Cardiac muscle cell (in vitro differentiated cells and primary cell): ENCODE data around the gene WDR43. TPM values are rescaled to one million over a fixed set of nuclear protein-coding genes. Genes with fewer than 3 reads are reported as not detected.
A peak's percentile ranks its signal among the peaks of the same experiment; 100 is the strongest.

ENCODE experiments used
- DNase-seq, 2 donors: peaks; one replicate each; pipeline versions ENCODE4 v3.0.0 to v3.0.0-alpha.2; 2010 to 2017; ENCODE audit warnings: low read depth in 1 of 2, low spot score in 1 of 2
- H3K27ac ChIP-seq: fragments of 200-600 bp; sonication (generic); 2 replicates; pipeline ENCODE4 v1.5.1; 2016
- H3K27me3 ChIP-seq: fragments of 200-600 bp; sonication (generic); 2 replicates; pipeline ENCODE4 v1.6.0; 2016; ENCODE audit warnings: control low read depth
- H3K36me3 ChIP-seq: fragments of 200-600 bp; sonication (generic); 2 replicates; pipeline ENCODE4 v1.5.1; 2016; ENCODE audit warnings: control low read depth
- H3K4me1 ChIP-seq: fragments of 200-600 bp; sonication (generic); 2 replicates; pipeline ENCODE4 v1.8.1; 2017; ENCODE audit warnings: low read depth, mild to moderate bottlenecking, mixed run types
- H3K4me3 ChIP-seq: fragments of 200-600 bp; sonication (generic); 2 replicates; pipeline ENCODE4 v1.5.1; 2016; ENCODE audit warnings: mild to moderate bottlenecking
- H3K9me3 ChIP-seq: fragments of 200-600 bp; sonication (generic); 2 replicates; pipeline ENCODE4 v1.5.1; 2017; ENCODE audit warnings: low read depth, mild to moderate bottlenecking, control low read depth
- CTCF ChIP-seq: IDR thresholded peaks from 2 replicates; pipeline ENCODE4 v1.5.1; 2012; ENCODE audit warnings: low read depth, mild to moderate bottlenecking, low read length
- polyA plus RNA-seq: library from polyadenylated mRNA; unstranded; fragments of >200 nt; fragmentation: Nextera tagmentation; extraction: Ambion mirVana; gene quantifications from 2 replicates; pipeline ENCODE4 v1.2.1, GENCODE V29; 2016
- total RNA-seq: library from RNA; depleted of rRNA; stranded (reverse); fragments of >200 nt; gene quantifications from 2 replicates; pipeline ENCODE4 v1.2.3, GENCODE V29; 2016

The WDR43 gene
- total and polyA plus RNA-seq, 2 experiments from 2014 or later, result 16.9 to 34.1 TPM

- TF ChIP-seq CTCF, result no peak
- Histone ChIP-seq H3K27me3 (no peaks in the 10 kb centered on the region), H3K4me3 (no peak overlapping the region), H3K4me1 (no peaks in the 10 kb centered on the region), H3K27ac (no peak overlapping the region), H3K9me3 (no peaks in the 10 kb centered on the region), H3K36me3 (peaks cover 32% of the 10 kb centered on the region)
- DNase-seq, result no peak
These were observed 15.3 kb downstream of the WDR43 start for GRCh38 chr2:28909655-28910353.

- DNase-seq, result peak in 1 of 2 donors; percentile 87
- H3K36me3 ChIP-seq, result peaks cover 32% of the 10 kb centered on the region
- H3K27me3 ChIP-seq, result no peaks in the 10 kb centered on the region
- H3K4me3 ChIP-seq, result no peak overlapping the region
- H3K9me3 ChIP-seq, result no peaks in the 10 kb centered on the region
- no peak for TF ChIP-seq CTCF
- no peak overlapping the region for H3K27ac ChIP-seq
- no peaks in the 10 kb centered on the region for H3K4me1 ChIP-seq
These were observed 21.5 kb downstream of the WDR43 start for GRCh38 chr2:28915939-28916338.

DNA sequence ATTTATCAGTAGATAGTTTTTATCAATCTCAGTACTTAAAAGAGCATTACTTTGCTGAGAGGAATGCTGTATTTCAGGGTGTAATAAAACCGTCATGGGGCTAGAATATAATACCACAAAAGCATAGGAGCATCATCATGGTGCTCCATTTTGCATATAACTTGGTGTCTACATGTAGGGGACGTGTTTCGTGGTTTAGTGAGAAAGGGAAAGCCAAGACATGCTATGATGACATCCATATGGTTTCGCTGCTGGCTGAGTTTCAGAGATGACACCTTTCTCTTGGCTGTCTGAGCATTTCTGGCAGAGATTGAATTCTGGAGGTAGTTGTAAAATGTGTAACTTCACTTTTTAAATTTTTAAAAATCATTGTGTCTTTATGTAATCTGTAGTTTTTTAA lies 32.4 kb downstream of the WDR43 start:
- peak in 1 of 2 donors; percentile 25 for DNase-seq
- H3K36me3 ChIP-seq, result peaks cover 72% of the 10 kb centered on the region
- H3K27ac ChIP-seq, result no peak overlapping the region
- H3K9me3 ChIP-seq, result no peaks in the 10 kb centered on the region
- H3K4me3 ChIP-seq, result no peak overlapping the region
- no peaks in the 10 kb centered on the region for H3K27me3 ChIP-seq
- H3K4me1 ChIP-seq, result no peaks in the 10 kb centered on the region
- no peak for TF ChIP-seq CTCF

GRCh38 chr2:28927469-28927868 lies 33.0 kb downstream of the WDR43 start:
- no peaks in the 10 kb centered on the region for H3K9me3 ChIP-seq
- no peak overlapping the region for H3K4me3 ChIP-seq
- H3K4me1 ChIP-seq, result no peaks in the 10 kb centered on the region
- H3K36me3 ChIP-seq, result peaks cover 75% of the 10 kb centered on the region
- H3K27me3 ChIP-seq, result no peaks in the 10 kb centered on the region
- DNase-seq, result no peak
- no peak overlapping the region for H3K27ac ChIP-seq
- TF ChIP-seq CTCF, result no peak

GRCh38 chr2:28927878-28928277 lies 33.4 kb downstream of the WDR43 start:
- H3K4me1 ChIP-seq, result no peaks in the 10 kb centered on the region
- H3K9me3 ChIP-seq, result no peaks in the 10 kb centered on the region
- H3K27ac ChIP-seq, result no peak overlapping the region
- no peak overlapping the region for H3K4me3 ChIP-seq
- no peaks in the 10 kb centered on the region for H3K27me3 ChIP-seq
- peak in 1 of 2 donors; percentile 32 for DNase-seq
- TF ChIP-seq CTCF, result no peak
- peaks cover 76% of the 10 kb centered on the region for H3K36me3 ChIP-seq
